ENCODE results near the gene PLCG1.

Gene PLCG1

DNA sequence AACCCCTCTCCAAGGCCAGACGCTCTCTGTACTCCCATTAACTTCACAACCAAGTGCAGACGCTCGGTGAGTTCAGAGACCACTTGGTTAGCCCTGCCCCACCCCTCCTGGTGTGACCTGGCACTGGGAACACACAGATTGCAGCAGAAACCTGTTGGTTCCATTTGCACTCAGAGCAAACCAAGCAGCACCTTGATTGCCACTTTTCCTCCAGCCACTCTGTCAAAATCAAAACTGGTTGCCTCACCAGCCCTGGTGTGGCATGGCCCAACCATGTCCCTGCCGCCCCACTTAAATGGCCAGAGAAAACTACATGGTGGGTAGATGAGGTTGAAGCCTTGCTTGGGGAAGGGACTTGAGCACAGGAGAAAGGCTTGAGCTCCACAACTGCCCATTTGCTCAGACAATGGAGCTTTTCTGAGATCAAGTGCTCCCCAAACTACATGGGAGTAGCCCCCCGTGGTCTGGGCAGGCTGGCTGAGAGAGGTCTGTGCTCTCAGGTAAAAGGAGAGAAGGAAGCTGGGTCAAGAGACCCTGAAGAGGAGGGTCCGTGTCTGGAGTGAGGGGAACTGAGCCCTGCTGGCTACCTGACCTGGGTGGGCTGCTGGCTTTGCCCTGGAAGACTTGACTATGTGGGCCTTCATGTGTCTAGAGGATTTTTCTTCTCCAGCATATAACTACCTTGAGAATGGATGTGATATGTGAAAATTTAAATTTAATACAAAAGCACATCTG, 43.4 kb downstream of the PLCG1 start:
- no peaks in the 10 kb centered on the region for H3K27me3 ChIP-seq (ENCODE audit: control insufficient read depth in 1 of 2, insufficient read depth in 2 of 2, low read length in 2 of 2)
- H3K27ac ChIP-seq (ENCODE audit: low read depth, low read length): no peak overlapping the region
- H3K9ac ChIP-seq (ENCODE audit: low read depth in 1 of 2, low read length in 2 of 2): no peak overlapping the region
- H3K4me3 ChIP-seq (ENCODE audit: low read depth in 1 of 2, low read length in 2 of 2): no peak overlapping the region
- H3K4me1 ChIP-seq (ENCODE audit: control insufficient read depth in 1 of 2, insufficient read depth in 2 of 2, low read length in 2 of 2): no peaks in the 10 kb centered on the region
- H3K36me3 ChIP-seq (ENCODE audit: control insufficient read depth in 1 of 2, insufficient read depth in 2 of 2, low read length in 2 of 2): peaks cover 6 to 41% of the 10 kb centered on the region in 2 donors
- no peaks in the 10 kb centered on the region for H3K9me3 ChIP-seq (ENCODE audit: control insufficient read depth in 1 of 2, low read length in 2 of 2)

DNA sequence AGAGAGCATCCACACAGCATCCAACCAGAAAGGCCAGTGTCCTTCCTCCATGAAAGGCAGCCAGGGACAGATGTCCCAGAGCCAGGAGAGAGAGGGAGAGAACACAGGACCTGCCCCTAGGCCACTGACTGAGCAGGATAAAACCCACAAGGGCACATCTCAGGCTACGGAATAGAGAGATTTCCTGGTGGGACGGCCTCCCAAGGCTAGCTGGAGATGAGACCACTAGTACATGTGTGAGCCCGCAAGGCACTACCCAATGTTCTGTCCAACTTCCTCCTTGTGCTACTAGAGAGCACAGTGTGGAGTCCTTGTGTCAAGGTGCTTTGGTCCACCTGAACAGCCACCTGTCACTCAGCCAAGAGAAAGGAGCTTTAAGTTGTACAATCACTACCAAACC, 44.2 kb downstream of the PLCG1 start:
- Histone ChIP-seq H3K4me3 (ENCODE audit: low read depth in 1 of 2, low read length in 2 of 2) (no peak overlapping the region), H3K36me3 (ENCODE audit: control insufficient read depth in 1 of 2, insufficient read depth in 2 of 2, low read length in 2 of 2) (peaks cover 2 to 33% of the 10 kb centered on the region in 2 donors), H3K27me3 (ENCODE audit: control insufficient read depth in 1 of 2, insufficient read depth in 2 of 2, low read length in 2 of 2) (no peaks in the 10 kb centered on the region), H3K9ac (ENCODE audit: low read depth in 1 of 2, low read length in 2 of 2) (no peak overlapping the region), H3K4me1 (ENCODE audit: control insufficient read depth in 1 of 2, insufficient read depth in 2 of 2, low read length in 2 of 2) (no peaks in the 10 kb centered on the region), H3K27ac (ENCODE audit: low read depth, low read length) (no peak overlapping the region), H3K9me3 (ENCODE audit: control insufficient read depth in 1 of 2, low read length in 2 of 2) (no peaks in the 10 kb centered on the region)

DNA sequence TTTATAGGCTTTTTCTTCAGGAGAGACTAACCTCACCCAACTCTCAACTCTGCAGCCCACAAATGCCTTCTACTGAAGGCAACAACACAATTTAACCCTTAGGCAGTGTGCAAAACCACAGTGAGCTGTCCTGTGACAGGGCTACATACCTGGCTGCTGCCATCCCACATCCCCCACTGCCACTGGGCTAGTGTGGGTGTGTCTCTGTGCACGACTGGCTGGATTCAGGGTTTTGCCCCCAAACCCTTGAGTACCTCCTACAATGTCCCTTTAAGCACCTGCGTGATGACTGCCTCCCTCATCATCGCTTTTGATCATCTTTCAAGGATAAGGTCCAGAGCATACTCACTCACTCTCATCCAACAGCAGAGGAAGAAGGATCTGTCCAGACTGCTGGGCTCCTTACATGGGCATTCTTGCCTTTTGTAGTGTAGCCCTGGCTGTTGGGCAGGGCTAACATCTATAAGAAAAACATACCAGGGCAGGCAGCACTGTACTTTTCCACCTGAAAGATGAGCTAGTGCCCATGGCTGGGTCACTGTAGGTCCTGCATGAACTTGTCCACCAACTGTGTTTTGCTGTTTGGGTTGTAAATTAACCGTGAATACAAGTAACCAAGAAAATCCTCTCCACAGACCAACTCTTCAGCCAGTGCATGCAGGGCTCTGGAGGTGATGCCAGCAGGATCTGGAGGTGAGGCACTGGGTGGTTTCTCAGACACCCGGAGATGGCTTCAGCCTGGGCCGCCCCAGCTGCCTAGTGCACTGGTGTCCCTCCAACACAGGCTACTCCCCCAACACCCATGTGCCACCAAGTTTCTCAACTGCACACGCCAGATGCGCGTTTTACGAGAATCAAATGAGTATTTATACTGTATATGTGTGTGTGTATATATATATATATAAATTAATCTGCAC, 45.2 kb downstream of the PLCG1 start:
- no peak overlapping the region for H3K9ac ChIP-seq (ENCODE audit: low read depth in 1 of 2, low read length in 2 of 2)
- H3K4me1 ChIP-seq (ENCODE audit: control insufficient read depth in 1 of 2, insufficient read depth in 2 of 2, low read length in 2 of 2): no peaks in the 10 kb centered on the region
- H3K4me3 ChIP-seq (ENCODE audit: low read depth in 1 of 2, low read length in 2 of 2): no peak overlapping the region
- no peak overlapping the region for H3K27ac ChIP-seq (ENCODE audit: low read depth, low read length)
- no peaks in the 10 kb centered on the region for H3K27me3 ChIP-seq (ENCODE audit: control insufficient read depth in 1 of 2, insufficient read depth in 2 of 2, low read length in 2 of 2)
- H3K9me3 ChIP-seq (ENCODE audit: control insufficient read depth in 1 of 2, low read length in 2 of 2): no peaks in the 10 kb centered on the region
- peaks cover 2 to 24% of the 10 kb centered on the region in 2 donors for H3K36me3 ChIP-seq (ENCODE audit: control insufficient read depth in 1 of 2, insufficient read depth in 2 of 2, low read length in 2 of 2)

DNA sequence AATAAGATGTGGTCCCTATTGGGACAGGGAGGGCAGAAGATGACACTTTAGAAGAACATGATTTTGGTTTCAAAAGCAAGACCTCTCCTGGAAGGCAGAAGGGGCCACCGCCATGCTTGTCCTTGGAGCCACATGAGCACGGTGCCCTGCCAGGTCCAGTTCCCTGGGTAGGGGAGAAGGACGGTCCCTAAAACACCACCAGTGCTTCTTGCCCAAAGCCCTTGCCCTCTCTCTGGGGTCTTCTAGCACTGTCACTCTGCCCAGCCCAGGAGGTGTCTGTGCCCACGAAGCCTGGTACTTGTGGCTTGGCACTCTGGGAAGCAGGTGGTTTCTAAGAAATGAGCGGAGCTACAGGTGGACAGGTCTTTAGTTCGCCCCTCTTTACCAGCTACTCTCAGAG, 46.0 kb downstream of the PLCG1 start:
- H3K4me1 ChIP-seq (ENCODE audit: control insufficient read depth in 1 of 2, insufficient read depth in 2 of 2, low read length in 2 of 2): no peaks in the 10 kb centered on the region
- peaks cover 2 to 23% of the 10 kb centered on the region in 2 donors for H3K36me3 ChIP-seq (ENCODE audit: control insufficient read depth in 1 of 2, insufficient read depth in 2 of 2, low read length in 2 of 2)
- no peak overlapping the region for H3K4me3 ChIP-seq (ENCODE audit: low read depth in 1 of 2, low read length in 2 of 2)
- H3K9ac ChIP-seq (ENCODE audit: low read depth in 1 of 2, low read length in 2 of 2): no peak overlapping the region
- H3K9me3 ChIP-seq (ENCODE audit: control insufficient read depth in 1 of 2, low read length in 2 of 2): no peaks in the 10 kb centered on the region
- no peak overlapping the region for H3K27ac ChIP-seq (ENCODE audit: low read depth, low read length)
- H3K27me3 ChIP-seq (ENCODE audit: control insufficient read depth in 1 of 2, insufficient read depth in 2 of 2, low read length in 2 of 2): no peaks in the 10 kb centered on the region

DNA sequence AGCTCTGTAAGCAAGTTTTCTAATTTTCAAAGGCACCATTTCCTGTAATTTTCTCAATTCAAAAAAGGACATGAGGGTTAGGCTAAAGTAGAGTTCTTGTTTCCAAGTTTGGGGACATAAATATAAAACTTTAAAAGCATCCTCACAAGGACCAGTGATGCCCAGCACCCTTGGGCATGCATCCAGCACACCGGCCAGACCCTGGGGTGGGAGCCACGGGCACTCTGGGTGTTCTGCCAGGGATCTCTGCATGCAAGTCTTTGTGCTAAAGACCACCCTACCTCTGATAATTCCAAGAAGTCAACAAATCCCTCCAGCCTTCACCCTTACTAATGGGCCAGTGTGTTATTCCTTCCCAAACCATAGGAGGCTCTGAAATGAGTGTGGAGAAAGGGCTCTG, 46.5 kb downstream of the PLCG1 start:
- Histone ChIP-seq H3K9ac (ENCODE audit: low read depth in 1 of 2, low read length in 2 of 2) (no peak overlapping the region), H3K27me3 (ENCODE audit: control insufficient read depth in 1 of 2, insufficient read depth in 2 of 2, low read length in 2 of 2) (no peaks in the 10 kb centered on the region), H3K9me3 (ENCODE audit: control insufficient read depth in 1 of 2, low read length in 2 of 2) (no peaks in the 10 kb centered on the region), H3K36me3 (ENCODE audit: control insufficient read depth in 1 of 2, insufficient read depth in 2 of 2, low read length in 2 of 2) (peaks cover 2 to 23% of the 10 kb centered on the region in 2 donors), H3K27ac (ENCODE audit: low read depth, low read length) (no peak overlapping the region), H3K4me1 (ENCODE audit: control insufficient read depth in 1 of 2, insufficient read depth in 2 of 2, low read length in 2 of 2) (no peaks in the 10 kb centered on the region), H3K4me3 (ENCODE audit: low read depth in 1 of 2, low read length in 2 of 2) (no peak overlapping the region)

DNA sequence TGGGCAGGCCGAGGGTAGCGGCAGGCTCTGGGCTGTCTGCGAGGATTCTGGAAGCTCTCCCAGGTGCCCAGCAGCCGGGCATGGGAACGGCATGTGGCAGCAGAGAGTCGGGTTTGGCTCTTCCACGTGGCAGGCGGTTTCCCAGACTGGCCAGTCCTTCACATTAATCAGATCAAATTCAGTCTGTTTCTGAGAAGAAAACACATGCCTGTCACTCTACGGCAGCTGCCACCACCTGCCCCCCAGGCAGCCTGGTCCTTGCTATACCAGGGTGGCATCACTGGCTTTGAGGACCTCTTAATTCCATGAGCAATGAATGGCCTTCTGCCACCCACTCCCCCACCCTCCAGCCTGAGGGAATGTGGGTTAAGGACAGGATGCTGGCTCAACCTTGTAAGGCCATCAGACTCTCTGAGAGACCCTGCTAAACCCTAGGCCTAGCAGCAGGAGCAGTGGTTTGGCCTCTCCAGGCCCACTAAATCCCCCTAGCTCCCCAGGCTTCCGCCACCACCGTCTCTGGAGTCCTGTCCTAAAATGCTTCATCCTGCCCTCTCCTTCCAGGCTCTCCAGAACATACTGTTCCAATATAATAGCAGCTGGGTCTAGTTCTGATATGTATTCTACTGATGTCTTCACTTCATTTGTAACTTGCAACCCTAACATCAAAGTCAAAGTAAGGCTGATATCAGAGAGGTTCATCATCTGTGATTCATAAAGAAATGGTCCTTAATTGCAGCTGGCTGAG, 47.8 kb downstream of the PLCG1 start:
- H3K9ac ChIP-seq (ENCODE audit: low read depth in 1 of 2, low read length in 2 of 2): no peak overlapping the region
- H3K27ac ChIP-seq (ENCODE audit: low read depth, low read length): no peak overlapping the region
- H3K9me3 ChIP-seq (ENCODE audit: control insufficient read depth in 1 of 2, low read length in 2 of 2): peaks cover 0 to 5% of the 10 kb centered on the region in 2 donors
- no peak overlapping the region for H3K4me3 ChIP-seq (ENCODE audit: low read depth in 1 of 2, low read length in 2 of 2)
- no peaks in the 10 kb centered on the region for H3K27me3 ChIP-seq (ENCODE audit: control insufficient read depth in 1 of 2, insufficient read depth in 2 of 2, low read length in 2 of 2)
- H3K36me3 ChIP-seq (ENCODE audit: control insufficient read depth in 1 of 2, insufficient read depth in 2 of 2, low read length in 2 of 2): peaks cover 2 to 23% of the 10 kb centered on the region in 2 donors
- no peaks in the 10 kb centered on the region for H3K4me1 ChIP-seq (ENCODE audit: control insufficient read depth in 1 of 2, insufficient read depth in 2 of 2, low read length in 2 of 2)

DNA sequence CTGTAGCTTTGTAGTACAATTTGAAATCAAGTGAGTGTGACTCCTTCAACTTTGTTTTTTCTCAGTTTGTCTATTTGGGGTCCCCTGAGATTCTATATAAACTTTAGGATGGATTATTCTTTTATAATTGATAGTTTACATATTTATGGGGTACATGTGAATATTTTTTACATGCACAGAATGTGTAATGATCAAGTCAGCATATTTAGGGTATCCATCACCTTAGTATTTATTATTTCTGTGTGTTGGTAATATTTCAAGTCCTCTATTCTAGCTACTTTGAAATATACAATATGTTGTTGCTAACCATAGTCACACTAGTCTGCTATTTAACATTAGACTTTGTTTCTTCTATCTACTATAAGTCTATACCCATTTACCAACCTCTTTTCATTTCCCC, 50.3 kb downstream of the PLCG1 start:
- no peak overlapping the region for H3K4me3 ChIP-seq (ENCODE audit: low read depth in 1 of 2, low read length in 2 of 2)
- peaks cover 6 to 12% of the 10 kb centered on the region in 2 donors for H3K9me3 ChIP-seq (ENCODE audit: control insufficient read depth in 1 of 2, low read length in 2 of 2)
- no peaks in the 10 kb centered on the region for H3K27me3 ChIP-seq (ENCODE audit: control insufficient read depth in 1 of 2, insufficient read depth in 2 of 2, low read length in 2 of 2)

DNA sequence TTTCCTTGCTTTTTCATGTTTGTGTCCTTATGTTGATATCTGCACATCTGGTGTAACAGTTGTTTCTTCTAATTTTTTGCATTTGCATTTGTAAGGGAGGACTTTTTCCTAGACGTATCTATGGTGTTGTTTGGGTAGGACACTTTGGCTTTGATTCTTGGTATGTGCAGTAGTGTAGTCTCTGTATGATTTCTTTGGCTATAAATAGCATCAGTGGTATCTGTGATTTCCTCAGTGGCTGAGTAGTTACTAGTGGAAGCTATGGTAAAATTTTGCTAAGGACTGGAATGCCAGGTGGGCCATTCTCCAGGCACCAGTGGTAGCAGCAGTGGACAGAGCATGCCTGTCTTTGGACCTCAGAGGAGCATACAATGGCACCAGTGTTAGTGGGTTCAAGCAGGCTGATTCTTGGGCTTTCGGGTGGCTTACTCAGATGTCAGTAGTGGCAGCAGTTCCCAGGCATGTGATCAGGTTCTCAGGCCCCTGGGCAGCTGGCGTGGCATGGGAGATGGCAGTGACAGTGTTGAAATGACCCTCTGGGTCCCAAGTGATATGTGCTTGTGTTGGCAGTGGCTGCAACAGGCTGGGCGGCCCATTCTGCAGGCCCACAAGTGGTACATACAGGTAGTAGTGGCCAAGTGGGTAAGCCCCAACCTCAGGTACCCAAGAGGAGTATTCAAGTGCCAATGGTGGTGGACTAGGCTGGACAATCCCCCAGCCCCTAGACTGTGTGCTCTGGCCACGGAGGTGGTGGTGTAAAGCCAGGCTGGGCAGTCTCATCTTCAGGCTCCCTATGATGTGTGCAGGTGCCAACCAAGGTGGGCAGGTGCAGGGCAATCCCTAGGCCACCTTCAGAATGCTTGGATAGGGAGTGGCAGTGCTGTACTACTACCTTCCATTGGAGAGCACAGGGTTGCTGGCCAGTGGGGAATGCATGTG, 54.5 kb downstream of the PLCG1 start:
- H3K9ac ChIP-seq (ENCODE audit: low read depth in 1 of 2, low read length in 2 of 2): no peak overlapping the region
- peaks cover 0 to 8% of the 10 kb centered on the region in 2 donors for H3K36me3 ChIP-seq (ENCODE audit: control insufficient read depth in 1 of 2, insufficient read depth in 2 of 2, low read length in 2 of 2)
- no peaks in the 10 kb centered on the region for H3K4me1 ChIP-seq (ENCODE audit: control insufficient read depth in 1 of 2, insufficient read depth in 2 of 2, low read length in 2 of 2)
- H3K9me3 ChIP-seq (ENCODE audit: control insufficient read depth in 1 of 2, low read length in 2 of 2): peaks cover 6 to 12% of the 10 kb centered on the region in 2 donors
- no peaks in the 10 kb centered on the region for H3K27me3 ChIP-seq (ENCODE audit: control insufficient read depth in 1 of 2, insufficient read depth in 2 of 2, low read length in 2 of 2)
- no peak overlapping the region for H3K4me3 ChIP-seq (ENCODE audit: low read depth in 1 of 2, low read length in 2 of 2)
- H3K27ac ChIP-seq (ENCODE audit: low read depth, low read length): no peak overlapping the region

More for the DNA sequence above, 50.3 kb downstream of the PLCG1 start:
- no peaks in the 10 kb centered on the region for H3K4me1 ChIP-seq (ENCODE audit: control insufficient read depth in 1 of 2, insufficient read depth in 2 of 2, low read length in 2 of 2)
- H3K27ac ChIP-seq (ENCODE audit: low read depth, low read length): no peak overlapping the region
- H3K9ac ChIP-seq (ENCODE audit: low read depth in 1 of 2, low read length in 2 of 2): no peak overlapping the region
- peaks cover 10 to 18% of the 10 kb centered on the region in 2 donors for H3K36me3 ChIP-seq (ENCODE audit: control insufficient read depth in 1 of 2, insufficient read depth in 2 of 2, low read length in 2 of 2)

DNA sequence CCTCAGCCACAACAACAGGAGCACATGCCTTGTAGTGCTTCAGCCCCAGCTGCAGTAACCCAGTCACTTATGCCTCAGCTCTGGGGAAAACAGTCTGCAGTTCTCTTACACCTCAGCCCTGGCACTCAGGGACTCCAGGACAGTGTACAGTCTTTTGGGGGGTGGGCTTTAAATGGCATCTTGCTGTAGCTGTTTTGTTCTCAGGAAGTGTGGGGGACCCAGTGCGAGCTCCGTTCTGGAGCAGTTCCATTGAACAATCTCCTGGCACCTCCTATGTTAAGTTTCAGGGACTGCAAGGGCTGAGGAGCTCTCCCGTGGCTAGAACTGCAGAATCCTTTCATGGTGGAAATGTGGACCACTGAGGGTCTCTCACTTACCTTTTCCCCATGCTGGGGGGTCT, 55.2 kb downstream of the PLCG1 start:
- peaks cover 6 to 12% of the 10 kb centered on the region in 2 donors for H3K9me3 ChIP-seq (ENCODE audit: control insufficient read depth in 1 of 2, low read length in 2 of 2)
- H3K27ac ChIP-seq (ENCODE audit: low read depth, low read length): no peak overlapping the region

More for the DNA sequence above, 55.2 kb downstream of the PLCG1 start:
- no peaks in the 10 kb centered on the region for H3K27me3 ChIP-seq (ENCODE audit: control insufficient read depth in 1 of 2, insufficient read depth in 2 of 2, low read length in 2 of 2)
- H3K4me3 ChIP-seq (ENCODE audit: low read depth in 1 of 2, low read length in 2 of 2): no peak overlapping the region
- no peak overlapping the region for H3K9ac ChIP-seq (ENCODE audit: low read depth in 1 of 2, low read length in 2 of 2)
- no peaks in the 10 kb centered on the region for H3K4me1 ChIP-seq (ENCODE audit: control insufficient read depth in 1 of 2, insufficient read depth in 2 of 2, low read length in 2 of 2)
- peaks cover 0 to 8% of the 10 kb centered on the region in 2 donors for H3K36me3 ChIP-seq (ENCODE audit: control insufficient read depth in 1 of 2, insufficient read depth in 2 of 2, low read length in 2 of 2)
